ENCODE measurements around the gene GLCCI1. TPM values are rescaled to one million over a fixed set of nuclear protein-coding genes. Genes with fewer than 3 reads are reported as not detected.

Gene GLCCI1
- total and polyA plus RNA-seq, 5 donors from 2014 or later: 12.6 to 88.1 (median 31.6) TPM

DNA sequence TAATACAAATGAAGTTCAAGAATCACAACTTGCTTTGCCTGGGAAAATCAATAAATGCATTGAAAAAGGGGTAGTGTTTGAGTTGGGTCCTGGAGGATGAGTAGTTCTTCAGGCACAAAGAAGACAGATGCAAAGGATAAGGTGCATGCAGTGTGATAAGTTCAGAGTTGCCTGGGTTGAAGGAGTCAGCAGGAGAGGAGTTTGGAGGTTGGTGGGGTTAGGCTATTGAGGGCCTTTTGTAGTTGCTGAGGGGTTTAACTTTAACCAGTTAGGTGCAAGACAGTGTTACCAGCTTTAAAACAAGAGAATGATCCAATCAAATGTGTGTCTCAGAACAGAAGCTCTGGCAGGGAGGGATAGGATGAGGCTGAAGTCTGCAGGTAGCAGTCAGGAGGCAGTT is 44.3 kb upstream of the GLCCI1 start:
- Histone ChIP-seq H3K36me3 (ENCODE audit: control insufficient read depth, insufficient read depth, low read length) (no peaks in the 10 kb centered on the region), H3K27me3 (ENCODE audit: control insufficient read depth, insufficient read depth, low read length) (no peaks in the 10 kb centered on the region), H3K4me3 (ENCODE audit: low read depth, low read length) (peak overlapping the region; percentile 65), H3K4me1 (ENCODE audit: control insufficient read depth, insufficient read depth, low read length, poor library complexity, severe bottlenecking) (peaks cover 31% of the 10 kb centered on the region), H3K9me3 (ENCODE audit: control insufficient read depth in 2 of 2, low read length in 2 of 2) (no peaks in the 10 kb centered on the region), H3K27ac (ENCODE audit: insufficient read depth, low read length, poor library complexity, severe bottlenecking) (no peak overlapping the region)
- Mint-ChIP-seq H3K9me3 (no peaks in the 10 kb centered on the region), H3K4me1 (peaks cover 23 to 43% (median 32%) of the 10 kb centered on the region in 4 donors), H3K27me3 (no peaks in the 10 kb centered on the region), H3K36me3 (no peaks in the 10 kb centered on the region), H3K27ac (peak overlapping the region in 2 of 3 donors; percentile 24 to 52), H3K4me3 (peak overlapping the region in 3 of 4 donors; percentile 1 to 46 (median 40))
- no peak for ATAC-seq (ENCODE audit: low read depth in 2 of 2)
- DNase-seq: no peak

DNA sequence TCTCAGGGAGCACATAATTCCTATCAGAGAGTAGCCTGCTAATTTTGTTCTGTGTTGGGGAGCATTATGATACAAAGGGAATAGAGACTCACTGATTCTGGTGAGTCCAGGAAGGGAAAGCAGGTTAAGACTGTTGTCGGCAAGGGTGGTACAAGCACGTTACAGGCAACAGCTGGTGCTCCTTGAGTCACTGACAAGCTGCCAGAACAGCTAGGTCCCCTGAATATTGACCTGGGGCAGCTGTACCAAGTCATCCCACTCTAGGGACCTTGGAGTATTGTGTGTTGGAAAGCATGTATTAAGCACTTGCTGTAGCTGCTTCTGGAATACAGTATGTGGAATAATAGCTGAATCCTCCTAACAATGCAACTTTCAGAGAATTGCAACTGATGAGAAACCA is 37.0 kb upstream of the GLCCI1 start:
- Mint-ChIP-seq H3K27ac (no peak overlapping the region), H3K9me3 (no peaks in the 10 kb centered on the region), H3K36me3 (no peaks in the 10 kb centered on the region), H3K27me3 (peaks cover 4% of the 10 kb centered on the region), H3K4me3 (no peak overlapping the region), H3K4me1 (no peaks in the 10 kb centered on the region)
- Histone ChIP-seq H3K27ac (ENCODE audit: insufficient read depth, low read length, poor library complexity, severe bottlenecking) (no peak overlapping the region), H3K4me1 (ENCODE audit: control insufficient read depth, insufficient read depth, low read length, poor library complexity, severe bottlenecking) (no peaks in the 10 kb centered on the region), H3K36me3 (ENCODE audit: control insufficient read depth, insufficient read depth, low read length) (no peaks in the 10 kb centered on the region), H3K4me3 (ENCODE audit: low read depth, low read length) (no peak overlapping the region), H3K9me3 (ENCODE audit: control insufficient read depth in 2 of 2, low read length in 2 of 2) (no peaks in the 10 kb centered on the region), H3K27me3 (ENCODE audit: control insufficient read depth, insufficient read depth, low read length) (no peaks in the 10 kb centered on the region)
- DNase-seq (no peak), ATAC-seq (ENCODE audit: low read depth in 2 of 2) (no peak)

DNA sequence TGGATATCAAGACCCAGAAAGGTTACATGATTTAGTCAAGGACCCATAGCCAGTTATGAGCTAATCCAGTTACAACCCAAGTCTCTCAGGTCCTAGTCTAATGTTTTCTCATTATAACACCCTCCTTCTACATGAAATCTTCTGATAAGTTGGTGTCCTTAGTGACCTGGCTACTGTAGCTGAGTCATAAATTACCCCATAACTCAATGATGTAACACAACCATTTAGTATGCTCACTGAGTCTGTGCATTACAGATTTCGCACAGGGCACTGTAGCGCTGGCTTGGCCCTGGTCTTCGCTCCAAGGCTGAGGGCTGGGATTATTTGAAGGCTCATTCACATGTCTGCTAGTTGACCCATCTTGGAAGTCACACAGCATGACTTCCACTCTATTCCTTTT is 36.0 kb upstream of the GLCCI1 start:
- no peaks in the 10 kb centered on the region for H3K4me1 ChIP-seq (ENCODE audit: control insufficient read depth, insufficient read depth, low read length, poor library complexity, severe bottlenecking)
- Mint-ChIP-seq H3K4me3 (no peak overlapping the region), H3K9me3 (no peaks in the 10 kb centered on the region), H3K36me3 (no peaks in the 10 kb centered on the region), H3K4me1 (no peaks in the 10 kb centered on the region), H3K27ac (no peak overlapping the region), H3K27me3 (peaks cover 4% of the 10 kb centered on the region)
- no peak for ATAC-seq (ENCODE audit: low read depth in 2 of 2)
- H3K27me3 ChIP-seq (ENCODE audit: control insufficient read depth, insufficient read depth, low read length): no peaks in the 10 kb centered on the region
- no peaks in the 10 kb centered on the region for H3K36me3 ChIP-seq (ENCODE audit: control insufficient read depth, insufficient read depth, low read length)
- no peak overlapping the region for H3K27ac ChIP-seq (ENCODE audit: insufficient read depth, low read length, poor library complexity, severe bottlenecking)
- DNase-seq: no peak
- no peak overlapping the region for H3K4me3 ChIP-seq (ENCODE audit: low read depth, low read length)
- no peaks in the 10 kb centered on the region for H3K9me3 ChIP-seq (ENCODE audit: control insufficient read depth in 2 of 2, low read length in 2 of 2)

DNA sequence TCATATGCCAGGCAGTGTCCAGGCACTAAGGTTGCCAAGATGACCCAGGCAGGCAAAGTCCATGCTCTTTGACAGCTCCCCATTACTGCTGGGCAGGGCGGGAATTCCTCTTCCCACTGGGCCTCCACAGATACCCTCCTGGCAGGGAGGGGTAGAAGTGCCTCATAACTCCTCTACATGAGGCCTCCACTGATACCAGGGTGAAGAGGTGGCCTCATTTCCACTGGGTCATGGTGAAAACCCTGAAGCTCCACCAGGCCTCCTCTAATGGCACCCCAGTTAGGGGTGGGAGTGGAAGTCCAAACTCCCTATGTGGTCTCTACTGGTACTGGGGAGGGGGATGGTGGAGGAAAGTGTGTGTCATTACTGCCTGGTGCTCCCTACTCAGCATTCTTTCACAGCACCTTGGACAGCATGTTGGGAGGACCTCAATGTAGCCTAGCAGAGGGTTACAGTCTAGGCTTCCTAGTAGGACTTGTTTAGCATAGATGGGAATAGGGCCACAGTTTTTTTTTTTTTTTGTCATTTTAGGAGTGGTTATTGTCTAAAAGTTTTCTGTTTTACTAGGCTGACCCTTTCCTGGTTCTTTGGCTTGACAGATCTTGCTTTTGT is 34.6 kb upstream of the GLCCI1 start:
- no peak overlapping the region for H3K4me3 ChIP-seq (ENCODE audit: low read depth, low read length)
- H3K27me3 ChIP-seq (ENCODE audit: control insufficient read depth, insufficient read depth, low read length): no peaks in the 10 kb centered on the region
- peaks cover 4% of the 10 kb centered on the region for H3K27me3 Mint-ChIP-seq
- no peak overlapping the region for H3K27ac ChIP-seq (ENCODE audit: insufficient read depth, low read length, poor library complexity, severe bottlenecking)
- ATAC-seq (ENCODE audit: low read depth in 2 of 2): no peak
- peaks cover 0 to 1% (median 0%) of the 10 kb centered on the region in 4 donors for H3K4me1 Mint-ChIP-seq
- no peaks in the 10 kb centered on the region for H3K9me3 ChIP-seq (ENCODE audit: control insufficient read depth in 2 of 2, low read length in 2 of 2)
- no peak overlapping the region for H3K27ac Mint-ChIP-seq
- no peaks in the 10 kb centered on the region for H3K9me3 Mint-ChIP-seq
- no peaks in the 10 kb centered on the region for H3K36me3 ChIP-seq (ENCODE audit: control insufficient read depth, insufficient read depth, low read length)
- H3K4me3 Mint-ChIP-seq: no peak overlapping the region
- no peak for DNase-seq
- no peaks in the 10 kb centered on the region for H3K36me3 Mint-ChIP-seq
- no peaks in the 10 kb centered on the region for H3K4me1 ChIP-seq (ENCODE audit: control insufficient read depth, insufficient read depth, low read length, poor library complexity, severe bottlenecking)

DNA sequence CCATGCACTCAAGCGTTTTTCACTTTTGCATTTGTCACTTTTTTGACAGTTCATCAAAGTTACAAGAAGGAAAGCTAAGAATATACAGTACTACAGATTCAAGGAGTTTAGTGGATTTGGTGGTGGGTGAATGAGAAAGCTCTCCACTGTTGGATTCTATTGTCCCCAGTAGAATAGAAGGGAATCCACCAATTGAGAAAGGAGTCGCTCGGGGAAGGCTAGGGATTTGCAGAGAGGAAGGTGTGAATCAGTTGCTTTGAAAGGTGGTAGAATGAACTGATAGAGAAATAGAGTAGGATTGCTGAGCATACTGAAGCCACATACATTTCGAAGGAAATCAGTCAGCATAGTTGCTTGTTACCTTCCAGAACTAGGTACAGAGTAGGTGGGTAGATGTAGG is 33.7 kb upstream of the GLCCI1 start:
- no peak for ATAC-seq (ENCODE audit: low read depth in 2 of 2)
- Mint-ChIP-seq H3K36me3 (no peaks in the 10 kb centered on the region), H3K27me3 (peaks cover 4% of the 10 kb centered on the region), H3K4me3 (no peak overlapping the region), H3K4me1 (peaks cover 0 to 3% (median 0%) of the 10 kb centered on the region in 4 donors), H3K27ac (no peak overlapping the region), H3K9me3 (no peaks in the 10 kb centered on the region)
- H3K4me3 ChIP-seq (ENCODE audit: low read depth, low read length): no peak overlapping the region
- no peak for DNase-seq
- no peaks in the 10 kb centered on the region for H3K27me3 ChIP-seq (ENCODE audit: control insufficient read depth, insufficient read depth, low read length)
- no peaks in the 10 kb centered on the region for H3K9me3 ChIP-seq (ENCODE audit: control insufficient read depth in 2 of 2, low read length in 2 of 2)
- no peaks in the 10 kb centered on the region for H3K4me1 ChIP-seq (ENCODE audit: control insufficient read depth, insufficient read depth, low read length, poor library complexity, severe bottlenecking)
- H3K27ac ChIP-seq (ENCODE audit: insufficient read depth, low read length, poor library complexity, severe bottlenecking): no peak overlapping the region
- H3K36me3 ChIP-seq (ENCODE audit: control insufficient read depth, insufficient read depth, low read length): no peaks in the 10 kb centered on the region

DNA sequence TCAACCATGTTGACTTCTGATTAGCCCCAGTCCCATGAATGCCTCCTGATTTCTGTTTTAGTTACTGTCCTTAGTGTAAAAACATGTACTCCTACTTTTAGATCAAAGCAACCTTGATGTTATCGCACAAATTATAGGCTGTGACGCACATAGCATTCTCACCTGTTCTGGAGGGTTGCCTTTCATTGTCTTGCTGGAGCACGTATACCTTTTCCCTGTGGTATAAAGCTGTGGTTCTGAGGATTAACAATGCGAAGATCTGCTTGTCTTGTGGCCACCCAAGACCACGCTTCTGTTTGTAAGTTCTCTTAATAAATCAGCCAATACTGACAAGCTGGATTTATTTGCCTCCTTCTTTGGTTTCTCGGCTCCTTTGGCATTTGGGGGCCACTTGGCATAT is 30.1 kb upstream of the GLCCI1 start:
- Histone ChIP-seq H3K4me3 (ENCODE audit: low read depth, low read length) (no peak overlapping the region), H3K36me3 (ENCODE audit: control insufficient read depth, insufficient read depth, low read length) (no peaks in the 10 kb centered on the region), H3K4me1 (ENCODE audit: control insufficient read depth, insufficient read depth, low read length, poor library complexity, severe bottlenecking) (peaks cover under 1% of the 10 kb centered on the region), H3K27me3 (ENCODE audit: control insufficient read depth, insufficient read depth, low read length) (no peaks in the 10 kb centered on the region), H3K9me3 (ENCODE audit: control insufficient read depth in 2 of 2, low read length in 2 of 2) (no peaks in the 10 kb centered on the region), H3K27ac (ENCODE audit: insufficient read depth, low read length, poor library complexity, severe bottlenecking) (no peak overlapping the region)
- no peak for ATAC-seq (ENCODE audit: low read depth in 2 of 2)
- DNase-seq: no peak
- no peaks in the 10 kb centered on the region for H3K36me3 Mint-ChIP-seq
- no peak overlapping the region for H3K27ac Mint-ChIP-seq
- H3K4me1 Mint-ChIP-seq: peaks cover 0 to 3% (median 3%) of the 10 kb centered on the region in 4 donors
- no peak overlapping the region for H3K4me3 Mint-ChIP-seq
- H3K9me3 Mint-ChIP-seq: no peaks in the 10 kb centered on the region
- H3K27me3 Mint-ChIP-seq: peaks cover 3% of the 10 kb centered on the region

DNA sequence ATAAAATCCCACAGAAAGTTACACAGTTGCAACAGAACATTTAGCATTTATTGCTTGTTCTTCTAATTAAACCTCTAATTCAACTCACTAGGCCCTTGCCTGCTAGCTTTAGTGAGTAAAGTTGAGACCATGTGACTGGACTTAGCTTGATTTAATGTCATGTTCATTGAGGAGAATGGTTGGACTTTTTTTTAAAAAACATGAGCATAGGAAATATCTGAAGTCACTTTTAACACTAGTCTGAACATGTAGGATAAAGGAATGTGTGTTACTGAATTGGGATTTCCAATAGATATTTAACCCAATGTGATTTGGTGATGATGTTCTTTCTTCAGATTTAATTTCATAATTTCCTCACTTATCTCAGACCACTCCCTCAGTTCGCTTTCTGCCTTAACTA is 24.6 kb upstream of the GLCCI1 start:
- H3K9me3 ChIP-seq (ENCODE audit: control insufficient read depth in 2 of 2, low read length in 2 of 2): no peaks in the 10 kb centered on the region

More for the DNA sequence above, 24.6 kb upstream of the GLCCI1 start:
- no peaks in the 10 kb centered on the region for H3K27me3 ChIP-seq (ENCODE audit: control insufficient read depth, insufficient read depth, low read length)
- Mint-ChIP-seq H3K36me3 (no peaks in the 10 kb centered on the region), H3K4me1 (peaks cover 17 to 32% (median 24%) of the 10 kb centered on the region in 4 donors), H3K27me3 (no peaks in the 10 kb centered on the region), H3K27ac (peak overlapping the region; percentile 78 to 95 (median 88)), H3K4me3 (peak overlapping the region in 3 of 4 donors; percentile 71 to 88 (median 78)), H3K9me3 (peaks cover 0 to 1% (median 0%) of the 10 kb centered on the region in 7 donors)
- DNase-seq: peak in 1 of 3 donors; percentile 5
- H3K27ac ChIP-seq (ENCODE audit: insufficient read depth, low read length, poor library complexity, severe bottlenecking): peak overlapping the region; percentile 80
- peak overlapping the region; percentile 77 for H3K4me3 ChIP-seq (ENCODE audit: low read depth, low read length)
- ATAC-seq (ENCODE audit: low read depth in 2 of 2): no peak
- no peaks in the 10 kb centered on the region for H3K36me3 ChIP-seq (ENCODE audit: control insufficient read depth, insufficient read depth, low read length)
- peaks cover 21% of the 10 kb centered on the region for H3K4me1 ChIP-seq (ENCODE audit: control insufficient read depth, insufficient read depth, low read length, poor library complexity, severe bottlenecking)

All from CD4-positive, CD25-positive, alpha-beta regulatory T cell (primary cell).